ENCODE data around the gene TPX2.

The TPX2 gene

DNA sequence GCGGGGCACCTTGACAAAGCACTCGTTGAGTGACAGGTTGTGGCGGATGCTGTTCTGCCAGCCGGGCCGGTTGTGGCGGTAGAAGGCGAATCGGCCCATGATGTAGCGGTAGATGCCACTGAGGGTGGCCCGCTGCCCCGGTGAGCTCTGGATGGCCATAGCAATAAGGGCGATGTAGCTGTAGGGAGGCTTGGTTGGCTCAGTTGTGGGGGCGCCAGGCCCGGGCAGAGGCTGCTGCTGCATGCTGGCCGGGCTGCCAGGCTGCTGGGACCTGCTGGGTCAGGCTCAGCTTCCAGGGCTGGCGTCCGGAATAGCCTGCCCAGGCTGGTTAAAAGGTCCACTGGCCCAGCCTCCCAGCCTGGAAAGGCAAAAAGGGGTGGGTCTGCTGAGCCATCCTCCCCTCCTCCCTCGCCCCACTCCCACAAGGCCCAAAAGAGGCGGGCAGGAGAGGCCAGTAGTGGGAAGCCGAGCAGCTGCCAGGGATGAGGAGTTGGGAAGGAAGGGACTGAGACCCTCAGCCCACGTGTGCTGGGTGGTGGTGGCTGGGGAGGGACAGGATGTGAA lies 106.3 kb downstream of the TPX2 start, which contains the start of gene FOXS1:
Gene FOXS1, minus strand, starts transcription at position 305 of the 564 bp plus-strand sequence. Its CDS starts 62 bp downstream, at position 243.
- peak in 21 of 56 donors; percentile 4 to 62 (median 18) for DNase-seq

DNA sequence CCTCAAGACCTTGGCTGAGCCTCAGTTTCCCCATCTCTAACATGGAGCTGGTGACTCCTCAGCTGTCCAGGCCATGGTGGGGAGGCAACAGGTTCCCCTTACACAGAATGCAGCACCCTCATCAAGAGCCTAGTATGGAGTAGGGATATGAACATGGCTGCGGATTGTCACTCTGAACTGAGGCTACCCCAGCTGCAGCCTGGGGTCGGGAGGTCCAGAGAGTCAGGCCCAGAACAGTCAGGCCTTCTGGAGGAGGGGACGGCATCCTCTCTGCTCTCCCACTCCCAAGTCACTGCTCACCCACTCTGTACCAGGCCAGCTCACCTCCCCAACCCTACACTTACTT lies 107.7 kb downstream of the TPX2 start:
- DNase-seq, result no peak

DNA sequence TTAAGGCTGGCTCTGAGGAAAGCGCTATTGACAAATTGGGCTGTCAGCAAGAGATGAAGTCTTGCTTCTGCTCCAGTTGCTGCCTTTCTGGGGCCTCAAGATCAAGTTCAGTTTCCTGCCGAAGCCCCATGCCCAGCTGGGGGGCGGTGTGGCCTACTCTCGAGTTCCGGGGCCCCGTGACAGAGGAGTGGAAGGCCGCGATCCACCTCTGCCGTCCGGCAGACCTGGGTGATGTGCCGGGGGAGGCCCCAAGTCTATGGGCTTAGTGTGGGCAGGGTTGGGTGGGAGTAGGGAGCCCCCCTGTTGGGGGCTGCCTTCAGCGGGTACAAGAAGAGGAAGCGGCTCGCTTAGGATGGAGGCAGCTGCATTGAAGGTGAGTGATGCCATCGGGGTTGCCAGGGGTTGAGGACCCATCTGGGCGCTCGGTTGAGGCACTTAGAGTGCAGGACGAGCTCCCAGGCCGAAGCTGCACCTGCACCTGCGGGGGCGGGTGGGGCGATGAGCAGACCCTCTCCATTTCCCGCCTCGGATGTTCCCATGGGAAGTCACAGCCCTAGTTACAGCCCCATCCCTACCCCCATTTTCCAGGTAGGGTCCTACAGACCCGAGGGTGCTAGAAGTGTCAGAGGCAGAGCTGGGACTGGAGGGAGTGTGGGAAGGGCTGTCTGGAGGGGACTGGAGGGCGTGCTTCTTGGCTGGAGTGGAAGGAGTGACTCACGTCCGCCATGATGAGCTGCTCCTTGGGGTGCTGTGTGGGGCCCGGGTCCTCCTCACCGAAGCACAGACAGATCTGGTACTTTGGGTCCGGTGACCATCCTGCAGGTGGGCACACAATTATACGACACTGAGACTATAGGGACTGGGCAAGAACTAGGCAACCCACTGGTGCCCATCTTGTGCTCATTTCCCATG lies 109.3 kb downstream of the TPX2 start:
- DNase-seq, result no peak

DNA sequence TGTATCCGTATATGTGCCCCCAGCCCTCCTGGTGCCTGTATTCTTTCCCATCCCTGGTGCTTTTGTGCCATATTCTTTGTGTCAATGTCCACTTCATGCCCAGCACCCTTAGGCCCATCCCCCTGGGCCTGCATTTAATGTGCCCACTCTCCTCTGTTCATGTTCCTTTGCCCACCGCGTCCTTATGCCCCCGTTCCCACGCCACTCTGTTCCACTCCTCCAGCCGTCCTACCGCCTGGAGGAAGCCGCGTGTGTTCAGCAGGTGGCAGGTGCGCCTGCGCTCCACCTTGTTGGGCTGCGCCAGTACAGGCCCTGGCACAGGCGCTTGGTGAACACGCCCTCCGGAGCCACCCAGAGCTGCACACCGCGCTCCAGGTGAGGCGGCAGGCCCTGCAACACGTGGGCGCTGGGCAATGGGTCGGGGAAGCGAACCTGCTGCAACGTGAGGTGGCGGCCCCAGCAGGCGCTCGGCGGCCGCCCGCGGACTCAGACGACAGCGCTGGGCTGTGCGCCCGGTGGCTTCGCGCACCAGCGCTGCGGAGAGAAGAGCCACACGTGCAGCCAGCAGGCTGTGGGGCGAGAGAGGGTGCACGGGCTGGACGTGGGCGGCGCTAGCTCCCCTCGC lies 110.3 kb downstream of the TPX2 start:
- no peak for DNase-seq
